Measurements from ENCODE around the gene AP1AR.
"Not testable (repeated sequence)": the region's sequence is repeated elsewhere in the genome, so short reads cannot be mapped to it uniquely, and the experiment has no call there.

AP1AR gene

GRCh38 chr4:112208137-112209095 lies 23.2 kb upstream of the AP1AR start:
- H3K27ac Mint-ChIP-seq, H3K9me3 Mint-ChIP-seq, DNase-seq, H3K36me3 Mint-ChIP-seq, H3K4me3 Mint-ChIP-seq, H3K27me3 Mint-ChIP-seq, H3K4me1 Mint-ChIP-seq, CTCF ChIA-PET: not testable (repeated sequence)

GRCh38 chr4:112210777-112211176 lies 20.8 kb upstream of the AP1AR start:
- CTCF ChIA-PET, result interaction anchor here (1.0 kb wide), 1 partner anchor 314 kb away, joined by 4 read pairs; no protein-coding TSS in a partner anchor
- Mint-ChIP-seq H3K27me3 (peaks cover 6% of the 10 kb centered on the region), H3K4me3 (no peak overlapping the region), H3K4me1 (peaks cover 5% of the 10 kb centered on the region), H3K36me3 (no peaks in the 10 kb centered on the region), H3K9me3 (no peaks in the 10 kb centered on the region), H3K27ac (no peak overlapping the region)
- no peak for DNase-seq

DNA sequence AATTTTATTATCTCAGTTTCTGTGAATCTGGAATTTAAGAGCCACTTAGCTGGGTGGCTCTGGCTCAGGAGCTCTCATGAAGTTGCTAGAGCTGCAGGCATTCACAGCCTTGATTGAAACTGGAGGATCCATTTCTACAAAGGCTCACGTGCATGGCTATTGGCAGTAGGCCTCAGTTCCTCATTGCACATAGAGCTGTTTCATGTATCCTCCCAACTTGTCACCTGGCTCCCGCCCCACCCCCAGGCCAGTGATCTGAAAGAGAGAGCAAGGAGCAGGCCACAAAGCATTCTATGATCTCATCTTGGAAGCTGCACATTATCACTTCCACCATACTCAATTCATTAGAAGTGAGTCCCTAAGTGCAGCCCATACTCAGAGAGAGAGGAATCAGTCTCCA lies 18.5 kb upstream of the AP1AR start:
- Mint-ChIP-seq H3K9me3 (no peaks in the 10 kb centered on the region), H3K27me3 (peaks cover 6% of the 10 kb centered on the region), H3K36me3 (no peaks in the 10 kb centered on the region), H3K27ac (no peak overlapping the region), H3K4me3 (no peak overlapping the region), H3K4me1 (peaks cover 5% of the 10 kb centered on the region)
- no peak for DNase-seq
- CTCF ChIA-PET, result interaction anchor here (1.3 to 4.3 kb wide), 4 partner anchors 13 to 311 kb away, joined by 4 to 17 read pairs (median 8); no protein-coding TSS in a partner anchor

GRCh38 chr4:112213856-112214255 lies 17.7 kb upstream of the AP1AR start:
- peaks cover 5% of the 10 kb centered on the region for H3K4me1 Mint-ChIP-seq
- H3K36me3 Mint-ChIP-seq, result no peaks in the 10 kb centered on the region
- no peak overlapping the region for H3K4me3 Mint-ChIP-seq
- H3K27ac Mint-ChIP-seq, result no peak overlapping the region
- CTCF ChIA-PET, result interaction anchor here (1.0 to 4.3 kb wide), 12 partner anchors 14 to 311 kb away, joined by 3 to 18 read pairs (median 5); no protein-coding TSS in a partner anchor
- DNase-seq, result no peak
- H3K9me3 Mint-ChIP-seq, result no peaks in the 10 kb centered on the region
- peaks cover 6% of the 10 kb centered on the region for H3K27me3 Mint-ChIP-seq

- H3K27me3 Mint-ChIP-seq, result peaks cover 6% of the 10 kb centered on the region
- H3K27ac Mint-ChIP-seq, result no peak overlapping the region
- no peaks in the 10 kb centered on the region for H3K9me3 Mint-ChIP-seq
- H3K4me1 Mint-ChIP-seq, result peaks cover 5% of the 10 kb centered on the region
- H3K36me3 Mint-ChIP-seq, result no peaks in the 10 kb centered on the region
- H3K4me3 Mint-ChIP-seq, result no peak overlapping the region
- no peak for DNase-seq
- CTCF ChIA-PET, result interaction anchor here (0.7 to 4.3 kb wide), 16 partner anchors 11 to 391 kb away, joined by 3 to 18 read pairs (median 4); no protein-coding TSS in a partner anchor
Observed at GRCh38 chr4:112214390-112215264, 17.0 kb upstream of the AP1AR start.

- peaks cover 6% of the 10 kb centered on the region for H3K9me3 Mint-ChIP-seq
Observed at GRCh38 chr4:112219826-112220366, 11.7 kb upstream of the AP1AR start.

GRCh38 chr4:112222219-112222955 lies 9.2 kb upstream of the AP1AR start:
- no peak overlapping the region for H3K27ac Mint-ChIP-seq
- H3K4me3 Mint-ChIP-seq, result no peak overlapping the region
- CTCF ChIA-PET, result interaction anchor here (1.1 kb wide), 1 partner anchor 122 kb away, joined by 3 read pairs; no protein-coding TSS in a partner anchor
- H3K36me3 Mint-ChIP-seq, result no peaks in the 10 kb centered on the region
- peaks cover 6% of the 10 kb centered on the region for H3K4me1 Mint-ChIP-seq
- peaks cover 6% of the 10 kb centered on the region for H3K27me3 Mint-ChIP-seq
- DNase-seq, result no peak
- H3K9me3 Mint-ChIP-seq, result peaks cover 6% of the 10 kb centered on the region

More at GRCh38 chr4:112219826-112220366, 11.7 kb upstream of the AP1AR start:
- Mint-ChIP-seq H3K4me3 (no peak overlapping the region), H3K36me3 (no peaks in the 10 kb centered on the region), H3K4me1 (peaks cover 6% of the 10 kb centered on the region), H3K27ac (no peak overlapping the region), H3K27me3 (peaks cover 6% of the 10 kb centered on the region)
- CTCF ChIA-PET, result interaction anchor here (1.1 to 1.3 kb wide), 2 partner anchors 15 to 120 kb away, joined by 3 to 4 read pairs; no protein-coding TSS in a partner anchor
- no peak for DNase-seq

DNA sequence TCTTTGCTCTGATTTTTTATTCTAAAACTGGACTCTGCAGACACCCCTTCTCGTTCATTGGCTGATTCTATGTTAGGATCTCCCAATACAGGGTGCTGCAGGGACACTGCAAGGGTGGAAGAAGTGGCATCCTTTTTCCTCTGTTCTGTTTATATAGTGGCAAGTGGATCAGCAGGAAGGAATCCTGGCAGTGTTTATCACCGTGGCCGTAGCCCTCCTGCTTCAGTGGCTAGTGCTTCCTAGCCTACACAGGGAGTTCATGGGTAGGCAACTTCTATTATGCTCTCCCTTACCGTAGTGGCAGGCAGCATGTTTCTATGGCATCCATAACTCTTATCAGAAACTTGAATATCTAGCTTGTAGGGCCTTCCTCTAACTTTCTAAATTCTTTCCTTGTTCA lies 6.4 kb upstream of the AP1AR start:
- peaks cover 7% of the 10 kb centered on the region for H3K4me1 Mint-ChIP-seq
- CTCF ChIA-PET, result interaction anchor here (1.2 to 1.4 kb wide), 2 partner anchors 8 to 10 kb away, joined by 3 to 6 read pairs; no protein-coding TSS in a partner anchor
- H3K27ac Mint-ChIP-seq, result no peak overlapping the region
- peaks cover 10% of the 10 kb centered on the region for H3K27me3 Mint-ChIP-seq
- no peaks in the 10 kb centered on the region for H3K36me3 Mint-ChIP-seq
- H3K9me3 Mint-ChIP-seq, result peaks cover 6% of the 10 kb centered on the region
- no peak overlapping the region for H3K4me3 Mint-ChIP-seq
- DNase-seq, result no peak

DNA sequence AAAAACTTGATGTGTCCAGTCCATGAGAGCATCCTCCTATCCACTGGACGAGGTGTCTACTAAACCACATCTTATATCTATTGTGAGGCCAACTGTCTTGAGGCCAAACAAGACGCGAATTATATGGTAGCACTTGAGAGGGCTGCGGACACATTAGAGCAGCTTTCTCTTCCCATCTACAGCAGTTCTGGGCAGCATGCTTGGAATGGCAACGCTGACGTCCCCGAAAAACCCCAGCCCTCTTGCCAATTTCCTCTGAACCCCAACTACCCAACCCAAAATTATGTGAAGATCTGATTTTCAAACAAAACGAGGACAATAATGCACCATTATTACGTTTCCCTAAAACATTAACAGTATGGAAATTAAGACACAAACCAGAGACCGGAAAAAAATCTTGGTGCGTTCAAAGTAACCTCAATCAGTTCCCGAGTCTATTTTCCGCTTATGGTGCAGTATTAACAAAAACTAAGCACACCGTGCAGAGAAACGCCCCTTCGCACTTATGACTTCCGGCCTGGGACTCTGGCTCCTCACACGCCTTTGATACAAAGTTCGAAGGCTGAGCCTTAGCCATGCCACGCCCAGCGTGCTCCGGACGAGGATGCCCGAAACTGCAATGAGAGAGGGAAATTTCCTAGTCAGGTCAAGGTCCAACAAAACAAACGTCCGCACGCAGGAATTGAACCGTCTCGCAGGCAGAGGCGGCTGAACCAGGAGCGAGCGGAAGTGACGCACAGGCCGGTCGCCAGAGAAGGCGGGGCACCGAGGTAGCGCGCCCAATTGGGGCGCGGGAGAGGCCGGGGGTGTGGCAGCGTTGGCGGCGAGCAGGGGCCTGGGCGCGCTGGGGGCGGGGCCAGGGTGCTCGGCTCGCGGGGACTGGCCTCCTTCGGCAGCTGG lies 458 bp upstream of the AP1AR start:
- CTCF ChIA-PET, result interaction anchor here (1.3 to 6.8 kb wide), 2 partner anchors 130 to 292 kb away, joined by 3 to 104 read pairs; no protein-coding TSS in a partner anchor

DNA sequence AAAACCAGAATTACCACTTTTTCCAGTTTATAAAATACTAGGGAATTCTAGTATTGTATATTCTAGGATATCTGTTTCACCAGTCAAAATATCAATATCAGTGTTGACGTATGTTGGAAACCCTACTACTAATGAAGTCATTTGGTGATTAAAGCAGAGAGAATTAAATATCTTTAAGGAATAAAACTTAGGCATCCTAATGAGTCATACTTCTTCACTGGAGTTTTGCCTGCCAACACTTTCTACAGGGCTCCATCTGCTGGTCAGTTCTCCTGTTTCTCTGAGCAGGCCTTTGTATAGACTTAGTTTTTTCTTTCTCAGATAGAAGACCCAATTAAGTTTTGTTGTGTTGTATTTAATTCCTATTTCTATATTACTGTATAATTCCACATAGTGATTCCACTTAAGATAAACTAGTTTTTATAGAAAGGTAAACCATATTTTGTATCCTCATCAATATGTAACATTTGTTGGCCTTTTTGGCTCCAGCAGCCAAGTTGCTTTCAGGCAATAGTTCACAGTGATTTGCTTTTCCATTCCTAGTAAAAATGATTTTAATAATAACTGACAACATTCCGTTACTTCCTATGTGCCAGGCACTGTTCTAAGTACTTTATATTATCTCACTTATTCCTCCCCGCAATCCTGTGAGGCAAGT lies 3.5 kb downstream of the AP1AR start:
- Mint-ChIP-seq H3K9me3 (no peaks in the 10 kb centered on the region), H3K27me3 (peaks cover 4% of the 10 kb centered on the region), H3K4me1 (peaks cover 28% of the 10 kb centered on the region), H3K36me3 (no peaks in the 10 kb centered on the region), H3K4me3 (no peak overlapping the region), H3K27ac (no peak overlapping the region)
- peak; percentile 71 for DNase-seq
- CTCF ChIA-PET, result interaction anchor here (0.9 to 6.8 kb wide), 13 partner anchors 8 to 282 kb away, joined by 3 to 104 read pairs (median 4); no protein-coding TSS in a partner anchor

More for the DNA sequence above, 458 bp upstream of the AP1AR start:
- H3K4me3 Mint-ChIP-seq, result peak overlapping the region; percentile 78
- peak overlapping the region; percentile 99 for H3K27ac Mint-ChIP-seq
- no peaks in the 10 kb centered on the region for H3K9me3 Mint-ChIP-seq
- peaks cover 28% of the 10 kb centered on the region for H3K4me1 Mint-ChIP-seq
- H3K36me3 Mint-ChIP-seq, result no peaks in the 10 kb centered on the region
- peak; percentile 97 for DNase-seq
- H3K27me3 Mint-ChIP-seq, result peaks cover 9% of the 10 kb centered on the region

DNA sequence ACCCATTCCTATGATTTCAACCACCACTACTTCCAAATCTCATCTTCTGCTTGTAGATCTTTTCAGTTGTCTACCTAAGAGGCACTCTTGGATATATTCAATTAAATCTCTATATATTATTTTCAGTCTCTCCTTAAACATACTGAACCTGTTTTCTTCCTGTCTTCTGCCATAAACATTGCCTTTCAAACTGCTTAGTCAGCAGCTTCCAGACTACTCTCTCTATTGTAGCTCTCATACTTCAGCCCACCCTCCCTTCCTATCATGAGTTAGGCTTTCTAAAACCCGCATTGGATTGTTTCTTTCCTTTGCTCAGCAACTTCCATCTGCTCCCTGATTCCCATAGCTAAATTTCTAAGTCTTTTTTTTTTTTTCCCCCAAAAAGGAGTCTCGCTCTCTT lies 4.5 kb downstream of the AP1AR start:
- CTCF ChIA-PET, result interaction anchor here (0.9 to 6.8 kb wide), 5 partner anchors 14 to 162 kb away, joined by 3 to 104 read pairs (median 4); no protein-coding TSS in a partner anchor
- no peak overlapping the region for H3K4me3 Mint-ChIP-seq

GRCh38 chr4:112238833-112239232 lies 7.2 kb downstream of the AP1AR start:
- no peaks in the 10 kb centered on the region for H3K9me3 Mint-ChIP-seq
- H3K36me3 Mint-ChIP-seq, result no peaks in the 10 kb centered on the region
- CTCF ChIA-PET, result interaction anchor here (1.4 kb wide), 1 partner anchor 9 kb away, joined by 3 read pairs; no protein-coding TSS in a partner anchor
- H3K27me3 Mint-ChIP-seq, result no peaks in the 10 kb centered on the region
- H3K27ac Mint-ChIP-seq, result no peak overlapping the region
- no peak overlapping the region for H3K4me3 Mint-ChIP-seq
- H3K4me1 Mint-ChIP-seq, result peaks cover 5% of the 10 kb centered on the region
- no peak for DNase-seq

More for the DNA sequence above, 4.5 kb downstream of the AP1AR start:
- Mint-ChIP-seq H3K27me3 (peaks cover 4% of the 10 kb centered on the region), H3K4me1 (peaks cover 21% of the 10 kb centered on the region), H3K9me3 (no peaks in the 10 kb centered on the region), H3K36me3 (no peaks in the 10 kb centered on the region), H3K27ac (no peak overlapping the region)
- DNase-seq, result no peak
